Umbilical cord (tissue), 2 donors: Measurements from ENCODE around the gene SLC2A10. TPM values are rescaled to one million over a fixed set of nuclear protein-coding genes. Genes with fewer than 3 reads are reported as not detected.
A peak's percentile ranks its signal among the peaks of the same experiment; 100 is the strongest.

Experiments
- DNase-seq: peaks from one replicate; pipeline ENCODE4 v3.0.0-alpha.2; 2015; ENCODE audit warnings: low spot score
- total RNA-seq: library from RNA; depleted of rRNA; stranded (reverse); fragments of >200 nt; gene quantifications from one replicate; pipeline ENCODE4 v1.2.3, GENCODE V29; 2014; ENCODE audit warnings: low replicate concordance; ENCODE audit not compliant: insufficient read depth

The SLC2A10 gene
- total RNA-seq, 1 donor from 2014 or later: 33.5 TPM

- DNase-seq: no peak
Observed at GRCh38 chr20:46682063-46682821, 27.2 kb upstream of the SLC2A10 start.

DNA sequence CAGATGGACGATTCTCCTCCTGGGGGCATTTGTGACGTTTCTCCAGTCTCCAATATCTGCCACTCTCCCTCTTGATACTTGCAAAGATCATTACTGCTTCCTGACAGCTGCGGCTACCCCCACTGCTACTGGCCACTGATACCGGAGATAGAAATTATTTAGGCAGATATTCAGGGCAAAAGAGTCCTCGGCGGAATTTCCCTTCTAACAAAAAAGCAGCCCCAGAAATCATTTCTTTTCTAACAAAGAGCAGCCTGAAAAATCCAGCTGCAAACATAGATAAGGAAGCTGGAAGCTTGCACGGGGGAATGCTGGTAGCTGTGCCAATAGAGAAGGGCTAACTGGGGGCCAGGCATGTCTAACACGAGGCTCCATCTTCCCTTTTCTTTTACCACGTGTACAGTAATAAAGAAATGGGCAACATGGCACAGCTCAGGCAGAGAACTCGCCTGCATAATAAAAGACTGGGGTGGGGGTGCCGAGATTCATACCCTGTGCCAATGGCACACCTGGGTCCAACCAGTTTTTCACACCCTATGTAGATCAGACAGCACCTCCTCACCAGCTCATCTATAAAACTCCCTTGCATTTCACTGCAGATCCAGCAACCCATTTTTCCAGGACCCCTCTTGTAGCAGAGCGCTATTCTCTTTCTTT, 26.3 kb upstream of the SLC2A10 start:
- peak; percentile 68 for DNase-seq

DNA sequence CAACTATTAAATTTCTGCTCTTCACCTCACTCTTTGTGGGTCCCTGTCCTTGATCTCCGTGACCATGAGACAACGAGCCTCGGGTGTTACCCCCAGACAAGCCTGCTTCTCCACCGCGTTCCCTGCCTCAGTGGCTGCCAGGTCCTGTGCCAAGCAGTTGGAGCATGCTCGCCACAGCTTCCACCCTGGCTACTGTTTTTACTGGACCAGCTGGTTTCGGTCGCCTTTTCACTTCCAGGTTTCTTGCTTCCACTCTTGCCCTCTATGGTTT, 25.8 kb upstream of the SLC2A10 start:
- peak; percentile 21 for DNase-seq

DNA sequence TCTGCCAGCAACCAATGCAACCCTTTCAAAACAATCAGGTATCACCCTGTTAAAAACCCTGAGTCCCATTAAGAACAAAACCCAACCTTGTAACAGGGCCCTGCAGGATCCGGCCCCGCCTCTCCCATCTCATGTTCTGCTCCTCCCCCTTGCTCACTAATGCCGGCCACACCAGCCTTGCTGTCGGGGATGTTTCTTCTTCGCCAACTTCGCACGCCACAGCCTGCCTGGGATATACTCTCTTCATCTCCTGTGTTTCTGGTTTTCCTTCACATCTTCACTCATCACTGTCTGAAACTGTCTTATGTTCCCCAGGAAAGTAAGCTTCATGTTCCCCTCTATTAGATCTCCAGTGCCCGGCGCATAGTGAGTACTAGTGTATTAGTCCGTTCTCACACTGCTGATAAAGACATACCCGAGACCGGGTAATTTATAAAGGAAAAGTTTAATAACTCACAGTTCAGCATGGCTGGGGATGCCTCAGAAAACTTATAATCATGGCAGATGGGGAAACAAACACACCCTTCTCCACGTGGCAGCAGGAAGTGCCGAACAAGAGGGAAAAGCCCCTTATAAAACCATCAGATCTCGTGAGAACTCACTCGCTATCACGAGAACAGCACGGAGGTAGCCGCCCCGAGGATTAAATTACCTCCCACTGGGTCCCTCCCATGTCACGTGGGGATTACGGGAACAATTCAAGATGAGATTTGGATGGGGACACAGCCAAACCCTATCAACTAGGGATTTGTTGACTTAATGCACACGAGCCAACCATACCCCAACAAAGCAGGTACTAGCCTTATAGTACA, 25.3 kb upstream of the SLC2A10 start:
- peak; percentile 89 for DNase-seq

DNA sequence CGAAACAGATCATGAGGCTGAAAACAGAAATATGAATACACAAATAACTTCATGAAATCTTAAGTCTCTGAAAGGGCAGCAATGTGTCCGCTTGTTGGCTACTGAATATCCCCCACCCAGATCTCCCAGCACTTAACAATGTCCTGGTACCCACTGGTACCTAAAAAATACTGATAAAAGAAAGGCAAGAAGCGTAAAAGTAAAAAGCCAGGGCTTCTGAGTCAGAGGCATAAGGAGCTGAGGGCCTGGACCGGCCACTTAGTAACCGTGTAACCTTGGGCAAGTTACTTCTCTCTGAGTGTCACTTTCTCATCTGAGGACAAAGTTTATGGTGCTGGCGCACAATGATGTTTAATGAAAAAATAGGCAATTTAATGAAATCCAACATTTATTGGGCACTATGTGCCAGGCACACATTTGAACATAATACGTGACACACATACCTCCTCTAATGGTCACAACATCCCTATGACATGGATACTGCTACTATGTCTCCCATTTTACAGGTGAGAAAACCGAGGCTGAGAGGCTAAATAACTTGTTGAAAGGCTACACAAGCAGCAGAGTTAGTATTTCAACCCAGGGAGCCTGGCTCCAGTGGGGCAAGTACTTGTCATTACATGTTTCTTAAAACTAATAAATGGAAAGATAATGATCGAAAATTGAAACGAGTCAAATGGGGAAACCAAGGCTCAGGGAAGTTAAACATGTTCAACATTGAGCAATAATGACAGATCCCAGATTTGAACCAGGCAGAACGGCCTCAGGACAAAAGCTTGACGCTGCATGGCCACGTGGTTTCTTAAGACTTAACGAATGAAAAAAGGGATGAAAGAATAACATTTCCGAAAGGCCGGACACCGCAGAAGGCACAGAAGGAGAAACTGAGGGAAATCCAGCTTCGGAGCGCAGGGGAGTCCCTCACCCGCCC, 21.0 kb upstream of the SLC2A10 start:
- DNase-seq: peak; percentile 65

GRCh38 chr20:46689082-46689753, 20.2 kb upstream of the SLC2A10 start, which contains the start of gene TP53RK:
Gene TP53RK, minus strand, starts transcription at chr20:46689444. Its CDS starts 30 bp downstream, at chr20:46689414.
- DNase-seq: peak; percentile 100

DNA sequence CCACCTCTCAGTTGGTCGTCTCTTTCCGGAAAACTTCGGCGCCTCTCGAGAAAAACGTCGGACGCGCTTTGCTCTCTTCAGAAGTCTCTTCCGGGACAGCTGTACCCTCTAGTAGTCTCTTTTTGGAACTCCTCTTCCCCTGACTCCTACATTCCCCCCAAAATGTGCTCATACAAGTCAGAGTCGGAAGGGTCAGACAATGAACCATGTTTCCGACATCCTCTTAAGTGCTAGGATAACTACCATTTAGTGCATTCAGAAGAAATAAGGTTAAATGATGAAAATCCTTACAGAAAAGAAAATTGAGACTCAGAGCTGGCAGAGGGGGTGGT, 19.7 kb upstream of the SLC2A10 start:
- DNase-seq: no peak

DNA sequence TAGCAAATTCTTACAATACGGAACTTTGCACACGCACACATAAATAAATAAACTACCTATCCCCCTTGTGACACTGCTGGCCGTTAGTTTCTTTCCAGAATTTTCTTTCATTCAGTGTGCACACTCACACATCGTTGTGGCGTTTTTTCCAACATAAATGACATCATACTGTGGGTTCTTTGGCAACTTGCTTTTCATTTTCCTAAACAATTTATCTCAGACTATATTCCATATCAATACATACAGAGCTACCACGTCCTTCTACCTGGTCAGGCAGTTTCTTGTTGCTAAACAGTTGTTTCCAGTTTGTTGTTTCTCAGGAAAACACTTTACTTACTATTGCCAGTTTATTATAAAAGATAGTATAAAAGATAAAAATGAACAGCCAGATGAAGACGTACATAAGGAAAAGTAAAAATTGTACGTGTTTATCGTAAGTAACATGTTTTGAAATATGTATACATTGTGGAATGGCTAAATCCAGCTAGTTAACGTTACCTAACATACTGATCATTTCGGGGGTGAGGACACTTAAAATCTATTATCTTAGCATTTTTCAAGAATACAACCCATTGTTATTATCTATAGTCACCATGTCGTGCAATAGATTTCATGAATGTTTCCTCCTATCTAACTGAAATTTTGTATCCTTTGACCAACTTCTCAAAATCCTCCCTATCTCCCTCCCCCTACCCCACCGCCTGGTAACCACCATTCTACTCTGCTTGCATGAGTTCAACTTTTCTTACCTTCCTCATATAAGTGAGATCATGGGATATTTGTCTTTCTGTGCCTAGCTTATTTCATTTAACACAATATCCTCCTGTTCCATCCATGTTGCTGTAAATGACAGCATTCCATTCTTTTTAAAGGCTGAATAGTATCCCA, 19.0 kb upstream of the SLC2A10 start:
- no peak for DNase-seq

- no peak for DNase-seq
Observed at GRCh38 chr20:46691196-46691595, 18.3 kb upstream of the SLC2A10 start.

GRCh38 chr20:46694484-46694883, 15.0 kb upstream of the SLC2A10 start:
- DNase-seq: peak; percentile 72

- peak; percentile 58 for DNase-seq
Observed at GRCh38 chr20:46695892-46696291, 13.6 kb upstream of the SLC2A10 start.

DNA sequence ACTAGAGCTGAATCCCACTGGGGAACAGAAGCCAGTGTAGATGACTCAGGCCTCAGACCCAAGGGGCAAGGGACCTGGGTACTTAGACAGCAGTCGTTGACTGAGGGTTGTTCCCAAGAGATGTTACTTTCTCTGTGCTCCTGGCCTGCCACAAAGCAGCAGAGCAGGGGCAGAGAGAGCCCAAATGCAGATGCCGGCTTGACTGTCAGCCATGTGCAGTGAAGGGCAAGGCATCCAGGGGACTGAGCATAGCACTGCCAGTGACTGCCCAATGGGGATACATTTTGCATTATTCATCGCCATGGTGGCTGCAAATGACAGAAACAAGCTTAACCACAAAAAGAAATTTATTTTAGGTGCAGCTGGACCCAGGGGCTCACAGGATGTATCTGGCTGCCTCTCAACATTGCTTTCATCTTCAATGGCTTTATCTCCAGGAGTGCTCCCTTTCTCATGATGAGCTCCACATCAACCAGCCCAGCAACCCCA, 12.6 kb upstream of the SLC2A10 start:
- no peak for DNase-seq

DNA sequence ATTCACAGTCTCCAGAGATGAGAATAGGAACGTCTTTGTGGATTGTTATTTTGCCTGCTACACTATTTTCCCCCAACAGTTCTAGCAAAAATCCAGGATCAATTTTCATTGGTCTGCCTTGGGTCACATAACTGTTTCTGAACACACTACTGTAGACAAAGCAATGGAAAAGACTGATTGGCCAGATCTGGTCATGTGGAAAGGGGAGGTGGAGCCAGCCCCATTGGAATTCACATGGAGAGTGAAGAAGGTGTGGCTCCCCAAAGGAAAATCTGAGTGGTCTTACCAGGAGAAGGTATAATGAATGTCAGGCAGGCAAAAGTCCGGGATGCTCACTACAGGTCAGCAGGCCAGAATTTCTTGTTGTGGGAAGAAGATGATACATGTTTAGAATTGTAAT, 10.7 kb upstream of the SLC2A10 start:
- DNase-seq: no peak

GRCh38 chr20:46699651-46700359, 9.6 kb upstream of the SLC2A10 start:
- no peak for DNase-seq

- no peak for DNase-seq
Observed at GRCh38 chr20:46700481-46700880, 9.0 kb upstream of the SLC2A10 start.

- no peak for DNase-seq
Observed at GRCh38 chr20:46701057-46701456, 8.4 kb upstream of the SLC2A10 start.

DNA sequence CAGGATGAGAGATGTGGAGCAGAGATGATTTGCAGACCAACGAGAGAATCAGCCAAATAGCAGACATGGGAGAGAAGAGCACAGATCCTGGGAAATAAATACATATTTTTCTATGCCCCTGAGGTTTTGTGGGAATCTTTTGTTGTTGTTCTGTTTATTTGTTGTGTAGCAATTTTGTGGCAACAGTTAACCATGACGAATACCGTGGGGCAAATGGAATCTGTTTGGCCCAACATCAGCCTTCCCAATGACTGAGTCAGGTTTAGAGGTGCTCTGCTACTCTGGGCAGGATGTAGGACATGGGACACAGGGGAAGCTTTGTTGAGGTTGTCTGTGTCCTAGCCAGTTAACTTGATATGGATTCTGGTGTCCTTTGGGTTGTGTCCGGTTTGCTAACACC, 7.9 kb upstream of the SLC2A10 start:
- no peak for DNase-seq

- DNase-seq: no peak
Observed at GRCh38 chr20:46701986-46702385, 7.5 kb upstream of the SLC2A10 start.
